ENCODE results near the gene BNIP5.

DNA sequence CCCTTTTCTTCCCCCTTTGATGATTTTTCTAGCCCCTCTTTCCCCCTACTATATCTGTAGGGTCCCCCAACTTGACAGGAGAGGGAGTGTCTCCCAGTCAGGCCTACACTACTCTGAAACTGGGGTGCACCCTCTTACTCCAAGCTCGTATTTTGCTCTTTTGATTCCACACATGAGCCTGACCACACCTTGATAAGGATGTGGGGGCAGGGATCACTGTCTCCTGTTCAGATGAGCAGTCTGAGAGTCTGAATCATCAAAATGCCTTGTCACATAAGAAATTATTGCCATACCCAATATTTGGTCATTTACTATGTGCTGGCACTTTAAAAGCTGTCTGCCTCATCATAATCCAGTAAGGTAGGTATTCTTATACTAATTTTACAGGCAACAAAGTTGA lies 50.9 kb downstream of the BNIP5 start:
- TF ChIP-seq BCL11A (tag by site-specific recombination; IDR thresholded peaks at IDR 0.05; ENCODE audit: low read depth) (no peak), ZNF704 (tag by site-specific recombination; IDR thresholded peaks at IDR 0.05) (no peak), ZNF366 (tag by site-specific recombination; conservative IDR thresholded peaks at IDR 0.05) (no peak), SCRT1 (tag by site-specific recombination; IDR thresholded peaks at IDR 0.05; ENCODE audit: borderline replicate concordance) (no peak), KLF10 (tag by site-specific recombination; IDR thresholded peaks at IDR 0.05) (no peak), MZF1 (tag by site-specific recombination; IDR thresholded peaks at IDR 0.05; ENCODE audit: borderline replicate concordance) (no peak), ZNF621 (tag by site-specific recombination; IDR thresholded peaks at IDR 0.05) (no peak), CTCF (tag by site-specific recombination; IDR thresholded peaks at IDR 0.05) (no peak), KLF7 (tag by site-specific recombination; IDR thresholded peaks at IDR 0.05; ENCODE audit: borderline replicate concordance) (no peak), ZNF433 (tag by site-specific recombination; IDR thresholded peaks at IDR 0.05; ENCODE audit: low read depth) (no peak), ZNF768 (tag by site-specific recombination; IDR thresholded peaks at IDR 0.05) (no peak), ZNF266 (tag by site-specific recombination; IDR thresholded peaks at IDR 0.05; ENCODE audit: low read depth) (no peak), ZNF24 (tag by site-specific recombination; IDR thresholded peaks at IDR 0.05) (no peak), REST (tag by site-specific recombination; IDR thresholded peaks at IDR 0.05) (no peak)
